ENCODE results near the gene POLR1C. TPM values are rescaled to one million over a fixed set of nuclear protein-coding genes. Genes with fewer than 3 reads are reported as not detected.

POLR1C gene
- polyA plus RNA-seq, 3 donors: 4.5 to 18.3 (median 6.1) TPM

GRCh38 chr6:43516367-43516696 is 557 bp upstream of the POLR1C start:
- peaks cover 41% of the 10 kb centered on the region for H4K20me1 ChIP-seq (ENCODE audit: insufficient read depth, low read length)
- Mint-ChIP-seq H3K36me3 (peaks cover 45 to 53% of the 10 kb centered on the region in 2 donors), H3K9me3 (no peaks in the 10 kb centered on the region), H3K27ac (no peak overlapping the region), H3K27me3 (ENCODE audit: low read depth in 3 of 3) (no peaks in the 10 kb centered on the region), H3K4me1 (peaks cover 36% of the 10 kb centered on the region), H3K4me3 (no peak overlapping the region)
- H3K27ac ChIP-seq (ENCODE audit: low read depth in 1 of 2, low read length in 2 of 2): peak overlapping the region; percentile 35 to 93
- H3K27me3 ChIP-seq (ENCODE audit: control insufficient read depth in 2 of 2, insufficient read depth in 2 of 2, low read length in 2 of 2): no peaks in the 10 kb centered on the region
- 0% methylated on average over 6 of the region's 10 CpGs for WGBS (ENCODE audit: insufficient coverage)
- H3K4me3 ChIP-seq (replicated peaks in 1 of 3; ENCODE audit: low read depth in 2 of 3, low read length in 3 of 3): peak overlapping the region; percentile 61 to 100 (median 78)
- peaks cover 58 to 71% of the 10 kb centered on the region in 2 donors for H3K36me3 ChIP-seq (replicated peaks in 1 of 2; ENCODE audit: control insufficient read depth in 1 of 2, insufficient read depth in 2 of 2, low read length in 2 of 2)
- H3K79me2 ChIP-seq (ENCODE audit: insufficient read depth, low read length): peaks cover 54% of the 10 kb centered on the region
- H3K9ac ChIP-seq (ENCODE audit: insufficient read depth, low read length, poor library complexity, severe bottlenecking): peak overlapping the region; percentile 92
- TF ChIP-seq CTCF (IDR thresholded peaks at IDR 0.05): no peak
- intact Hi-C loops (cut with micrococcal nuclease): loop anchor here (5.0 to 10.0 kb wide), 4 partner anchors 152 to 502 kb away; partner anchors contain the start of genes SRF (in 2 of the 2), KLHDC3 (in 1 of the 2), MEA1 (in 1 of the 2) and ZNF318 (in 1 of the 2)
- H2AFZ ChIP-seq (ENCODE audit: insufficient read depth, low read depth, low read length, poor library complexity, severe bottlenecking): peak overlapping the region; percentile 99
- no peak for DNase-seq
- H3K4me1 ChIP-seq (ENCODE audit: control insufficient read depth in 1 of 2, insufficient read depth in 2 of 2, low read length in 2 of 2): peaks cover 23 to 37% of the 10 kb centered on the region in 2 donors
- H3K9me3 ChIP-seq (replicated peaks in 1 of 2; ENCODE audit: control insufficient read depth in 1 of 2, insufficient read depth in 1 of 2, low read length in 2 of 2): no peaks in the 10 kb centered on the region
- H3K4me2 ChIP-seq (replicated peaks; ENCODE audit: extremely low read depth, low read length, poor library complexity, severe bottlenecking): peak overlapping the region; percentile 99

- H3K4me1 Mint-ChIP-seq: peaks cover 24% of the 10 kb centered on the region
- WGBS (ENCODE audit: insufficient coverage): 9% methylated on average over 10 of the region's 10 CpGs
- H3K9me3 Mint-ChIP-seq: no peaks in the 10 kb centered on the region
- H3K27me3 Mint-ChIP-seq (ENCODE audit: low read depth in 3 of 3): no peaks in the 10 kb centered on the region
- peaks cover 31 to 53% of the 10 kb centered on the region in 2 donors for H3K36me3 Mint-ChIP-seq
- Histone ChIP-seq H2AFZ (ENCODE audit: insufficient read depth, low read depth, low read length, poor library complexity, severe bottlenecking) (peak overlapping the region; percentile 99), H3K9me3 (replicated peaks in 1 of 2; ENCODE audit: control insufficient read depth in 1 of 2, insufficient read depth in 1 of 2, low read length in 2 of 2) (no peaks in the 10 kb centered on the region), H3K79me2 (ENCODE audit: insufficient read depth, low read length) (peaks cover 54% of the 10 kb centered on the region), H3K9ac (ENCODE audit: insufficient read depth, low read length, poor library complexity, severe bottlenecking) (peak overlapping the region; percentile 92), H3K4me3 (replicated peaks in 1 of 3; ENCODE audit: low read depth in 2 of 3, low read length in 3 of 3) (peak overlapping the region; percentile 61 to 100 (median 78)), H4K20me1 (ENCODE audit: insufficient read depth, low read length) (peaks cover 28% of the 10 kb centered on the region), H3K27me3 (ENCODE audit: control insufficient read depth in 2 of 2, insufficient read depth in 2 of 2, low read length in 2 of 2) (no peaks in the 10 kb centered on the region), H3K27ac (ENCODE audit: low read depth in 1 of 2, low read length in 2 of 2) (peak overlapping the region in 1 of 2 donors; percentile 93), H3K36me3 (replicated peaks in 1 of 2; ENCODE audit: control insufficient read depth in 1 of 2, insufficient read depth in 2 of 2, low read length in 2 of 2) (peaks cover 58 to 71% of the 10 kb centered on the region in 2 donors), H3K4me1 (ENCODE audit: control insufficient read depth in 1 of 2, insufficient read depth in 2 of 2, low read length in 2 of 2) (peaks cover 23 to 31% of the 10 kb centered on the region in 2 donors), H3K4me2 (replicated peaks; ENCODE audit: extremely low read depth, low read length, poor library complexity, severe bottlenecking) (peak overlapping the region; percentile 99)
- H3K27ac Mint-ChIP-seq: no peak overlapping the region
- no peak for TF ChIP-seq CTCF (IDR thresholded peaks at IDR 0.05)
- intact Hi-C loops (cut with micrococcal nuclease): loop anchor here (5.0 to 10.0 kb wide), 4 partner anchors 153 to 503 kb away; partner anchors contain the start of genes SRF (in 2 of the 2), KLHDC3 (in 1 of the 2), MEA1 (in 1 of the 2) and ZNF318 (in 1 of the 2)
- no peak overlapping the region for H3K4me3 Mint-ChIP-seq
- DNase-seq: no peak
Observed at GRCh38 chr6:43517505-43518357, 842 bp downstream of the POLR1C start.
